ENCODE results near the gene PSIP1.

The PSIP1 gene

GRCh38 chr9:15552636-15553527, 42.1 kb upstream of the PSIP1 start, which contains the start of gene CCDC171 (continued):
- TF ChIP-seq HOXA7 (CRISPR knock-in tag; IDR thresholded peaks at IDR 0.05; ENCODE audit: borderline replicate concordance) = no peak
- TF ChIP-seq ZBTB1 (tag by site-specific recombination; IDR thresholded peaks at IDR 0.05) = no peak
- peak; percentile 74 for TF ChIP-seq EGR2 (tag by site-specific recombination; IDR thresholded peaks at IDR 0.05; ENCODE audit: low read depth)
- no peak for TF ChIP-seq ZNF488 (tag by site-specific recombination; IDR thresholded peaks at IDR 0.05)
- TF ChIP-seq ZNF155 (tag by site-specific recombination; IDR thresholded peaks at IDR 0.05) = no peak
- TF ChIP-seq MEIS1 (CRISPR knock-in tag; IDR thresholded peaks at IDR 0.05; ENCODE audit: borderline replicate concordance) = no peak
- TF ChIP-seq ZNF513 (tag by site-specific recombination; IDR thresholded peaks at IDR 0.05) = no peak
- no peak for TF ChIP-seq ZNF404 (tag by site-specific recombination; IDR thresholded peaks at IDR 0.05)
- TF ChIP-seq PBX3 (CRISPR knock-in tag; IDR thresholded peaks at IDR 0.05) = peak; percentile 71; the same call in 1 of the 2 replicates
- TF ChIP-seq ZFP37 (tag by site-specific recombination; IDR thresholded peaks at IDR 0.05) = no peak
- no peak for TF ChIP-seq ZNF37A (tag by site-specific recombination; IDR thresholded peaks at IDR 0.05)
- peak; percentile 77 for TF ChIP-seq ZBTB17 (tag by site-specific recombination; IDR thresholded peaks at IDR 0.05)
- no peak for TF ChIP-seq TCF7L2 (IDR thresholded peaks at IDR 0.05; ENCODE audit: borderline replicate concordance, low read depth, low read length)
- TF ChIP-seq ZNF48 (tag by site-specific recombination; IDR thresholded peaks at IDR 0.05) = no peak
- no peak for TF ChIP-seq ZNF677 (tag by site-specific recombination; IDR thresholded peaks at IDR 0.05)
- TF ChIP-seq ZNF837 (tag by site-specific recombination; IDR thresholded peaks at IDR 0.05) = no peak
- TF ChIP-seq ZNF623 (tag by site-specific recombination; IDR thresholded peaks at IDR 0.05) = no peak
- no peak for TF ChIP-seq ZNF202 (tag by site-specific recombination; IDR thresholded peaks at IDR 0.05; ENCODE audit: borderline replicate concordance)
- no peak for TF ChIP-seq HIC1 (tag by site-specific recombination; IDR thresholded peaks at IDR 0.05)
- TF ChIP-seq ZBTB7A (tag by site-specific recombination; IDR thresholded peaks at IDR 0.05; ENCODE audit: low read depth) = peak; percentile 59; the same call in 1 of the 2 replicates
- peak; percentile 76; the same call in 1 of the 2 replicates for TF ChIP-seq KLF16 (tag by site-specific recombination; IDR thresholded peaks at IDR 0.05)
- TF ChIP-seq PRDM4 (tag by site-specific recombination; IDR thresholded peaks at IDR 0.05) = no peak
- TF ChIP-seq ZIC2 (tag by site-specific recombination; IDR thresholded peaks at IDR 0.05) = no peak; the same call in 1 of the 2 replicates
- peak; percentile 86 for TF ChIP-seq ZNF335 (tag by site-specific recombination; conservative IDR thresholded peaks at IDR 0.05)
- TF ChIP-seq GLIS1 (tag by site-specific recombination; IDR thresholded peaks at IDR 0.05) = peak; percentile 67
- TF ChIP-seq ZNF791 (tag by site-specific recombination; IDR thresholded peaks at IDR 0.05) = no peak
- no peak for TF ChIP-seq ZNF221 (tag by site-specific recombination; IDR thresholded peaks at IDR 0.05; ENCODE audit: borderline replicate concordance)
- TF ChIP-seq ZNF324 (tag by site-specific recombination; IDR thresholded peaks at IDR 0.05) = 0 out of 2 replicates have a peak, but pooled peaks have one; percentile 39
- TF ChIP-seq ZNF501 (tag by site-specific recombination; IDR thresholded peaks at IDR 0.05) = peak; percentile 34; the same call in 1 of the 2 replicates
- TF ChIP-seq ZNF133 (tag by site-specific recombination; IDR thresholded peaks at IDR 0.05) = no peak
- no peak for TF ChIP-seq ZNF639 (tag by site-specific recombination; IDR thresholded peaks at IDR 0.05)
